Retinal pigment epithelial cell (primary cell): ENCODE measurements around the gene PHETA1.

ENCODE experiments used
- DNase-seq: peaks from one replicate; pipeline ENCODE4 v3.0.0-alpha.2; 2010; ENCODE audit warnings: low read depth
- H3K4me3 ChIP-seq: 2 replicates; pipeline ENCODE4 v1.5.1; 2011; ENCODE audit warnings: mild to moderate bottlenecking, low read length, control low read depth, moderate library complexity
- TF ChIP-seq, protein P1 (sequence below): conservative IDR thresholded peaks from 2 replicates; pipeline ENCODE4 v1.5.1; 2011; ENCODE audit warnings: low read depth, low read length, control low read depth, inconsistent platforms

The PHETA1 gene

DNA sequence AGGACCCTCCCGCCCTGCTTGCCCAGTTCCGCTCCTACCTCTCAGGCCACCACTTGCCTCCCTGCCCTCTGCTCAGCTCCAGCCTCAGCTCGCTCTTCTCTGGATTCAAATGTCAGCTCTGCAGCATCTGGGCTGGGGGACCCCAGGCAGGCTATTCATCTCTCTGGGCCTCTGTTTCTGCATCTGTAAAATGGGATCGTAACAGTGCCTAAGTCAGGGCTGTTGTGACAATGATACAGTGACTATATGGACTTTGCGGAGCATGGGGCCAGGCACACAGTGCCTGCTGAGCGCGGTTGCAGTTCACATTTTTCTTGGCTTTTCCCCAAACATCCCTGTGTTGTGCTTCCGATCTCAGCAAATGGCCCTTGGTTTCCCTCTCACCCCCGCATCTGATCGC is 2.8 kb downstream of the PHETA1 start:
- no peak overlapping the region for H3K4me3 ChIP-seq
- DNase-seq, result no peak
- TF ChIP-seq, protein P1, sequence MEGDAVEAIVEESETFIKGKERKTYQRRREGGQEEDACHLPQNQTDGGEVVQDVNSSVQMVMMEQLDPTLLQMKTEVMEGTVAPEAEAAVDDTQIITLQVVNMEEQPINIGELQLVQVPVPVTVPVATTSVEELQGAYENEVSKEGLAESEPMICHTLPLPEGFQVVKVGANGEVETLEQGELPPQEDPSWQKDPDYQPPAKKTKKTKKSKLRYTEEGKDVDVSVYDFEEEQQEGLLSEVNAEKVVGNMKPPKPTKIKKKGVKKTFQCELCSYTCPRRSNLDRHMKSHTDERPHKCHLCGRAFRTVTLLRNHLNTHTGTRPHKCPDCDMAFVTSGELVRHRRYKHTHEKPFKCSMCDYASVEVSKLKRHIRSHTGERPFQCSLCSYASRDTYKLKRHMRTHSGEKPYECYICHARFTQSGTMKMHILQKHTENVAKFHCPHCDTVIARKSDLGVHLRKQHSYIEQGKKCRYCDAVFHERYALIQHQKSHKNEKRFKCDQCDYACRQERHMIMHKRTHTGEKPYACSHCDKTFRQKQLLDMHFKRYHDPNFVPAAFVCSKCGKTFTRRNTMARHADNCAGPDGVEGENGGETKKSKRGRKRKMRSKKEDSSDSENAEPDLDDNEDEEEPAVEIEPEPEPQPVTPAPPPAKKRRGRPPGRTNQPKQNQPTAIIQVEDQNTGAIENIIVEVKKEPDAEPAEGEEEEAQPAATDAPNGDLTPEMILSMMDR, result no peak

DNA sequence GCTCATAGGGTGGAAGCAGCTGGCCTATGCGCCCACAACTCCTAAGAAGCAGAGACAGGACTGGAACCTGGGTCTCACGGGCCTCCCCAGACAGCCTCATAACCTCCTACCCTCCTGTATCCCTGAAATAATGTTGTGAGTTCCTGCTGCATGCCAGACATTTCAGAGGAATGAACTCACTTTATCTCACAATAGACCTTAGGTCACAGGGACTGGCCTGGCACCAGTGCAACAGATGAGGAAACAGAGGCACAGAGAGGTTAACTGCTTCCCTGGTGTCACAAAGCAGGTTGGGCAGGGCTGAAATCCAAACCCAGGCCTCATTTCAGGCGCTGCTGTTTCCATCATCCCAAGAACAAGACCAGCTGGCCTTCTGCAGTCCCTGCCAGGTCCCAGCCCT is 5.3 kb downstream of the PHETA1 start:
- H3K4me3 ChIP-seq, result no peak overlapping the region
- DNase-seq, result peak; percentile 3
- TF ChIP-seq, protein P1, result no peak

DNA sequence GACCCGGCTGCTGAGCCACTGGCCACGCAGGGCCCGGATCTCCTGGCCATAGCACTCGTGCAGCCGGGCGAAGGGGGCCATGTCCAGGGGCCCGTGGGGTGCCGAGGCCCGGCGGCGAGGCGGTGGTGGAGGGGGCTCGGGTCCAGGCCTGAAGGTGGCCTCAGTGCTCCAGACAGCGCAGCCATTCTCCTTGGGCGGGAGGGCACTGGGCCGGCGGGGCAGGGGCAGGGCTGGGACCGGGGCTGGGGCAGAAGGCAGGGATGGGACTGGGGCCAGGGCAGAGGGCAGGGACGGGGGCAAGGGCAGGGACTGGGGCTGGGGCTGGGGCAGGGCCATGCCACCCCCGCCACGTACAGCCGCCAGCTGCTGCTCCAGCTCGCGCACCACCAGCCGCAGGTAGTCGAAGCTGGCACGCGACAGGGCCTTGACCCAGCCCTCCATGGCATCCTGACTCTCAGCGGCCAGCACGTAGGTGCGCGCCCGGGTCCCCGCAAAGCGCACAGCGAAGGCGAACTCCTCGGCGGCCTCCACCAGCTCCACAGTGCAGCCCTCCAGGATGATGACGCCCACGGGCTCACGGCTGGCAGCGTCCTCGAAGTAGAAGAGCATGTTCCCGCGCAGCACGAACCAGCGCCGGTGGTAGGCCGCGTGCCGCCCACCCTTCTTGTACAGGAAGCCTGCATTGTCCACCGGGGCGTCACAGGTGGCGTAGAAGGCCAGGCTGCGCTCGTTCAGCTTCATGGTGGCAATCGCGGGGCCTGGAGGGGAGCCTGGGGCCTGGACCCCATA is 6.0 kb downstream of the PHETA1 start:
- no peak for DNase-seq
- H3K4me3 ChIP-seq, result no peak overlapping the region
- TF ChIP-seq, protein P1, result no peak

DNA sequence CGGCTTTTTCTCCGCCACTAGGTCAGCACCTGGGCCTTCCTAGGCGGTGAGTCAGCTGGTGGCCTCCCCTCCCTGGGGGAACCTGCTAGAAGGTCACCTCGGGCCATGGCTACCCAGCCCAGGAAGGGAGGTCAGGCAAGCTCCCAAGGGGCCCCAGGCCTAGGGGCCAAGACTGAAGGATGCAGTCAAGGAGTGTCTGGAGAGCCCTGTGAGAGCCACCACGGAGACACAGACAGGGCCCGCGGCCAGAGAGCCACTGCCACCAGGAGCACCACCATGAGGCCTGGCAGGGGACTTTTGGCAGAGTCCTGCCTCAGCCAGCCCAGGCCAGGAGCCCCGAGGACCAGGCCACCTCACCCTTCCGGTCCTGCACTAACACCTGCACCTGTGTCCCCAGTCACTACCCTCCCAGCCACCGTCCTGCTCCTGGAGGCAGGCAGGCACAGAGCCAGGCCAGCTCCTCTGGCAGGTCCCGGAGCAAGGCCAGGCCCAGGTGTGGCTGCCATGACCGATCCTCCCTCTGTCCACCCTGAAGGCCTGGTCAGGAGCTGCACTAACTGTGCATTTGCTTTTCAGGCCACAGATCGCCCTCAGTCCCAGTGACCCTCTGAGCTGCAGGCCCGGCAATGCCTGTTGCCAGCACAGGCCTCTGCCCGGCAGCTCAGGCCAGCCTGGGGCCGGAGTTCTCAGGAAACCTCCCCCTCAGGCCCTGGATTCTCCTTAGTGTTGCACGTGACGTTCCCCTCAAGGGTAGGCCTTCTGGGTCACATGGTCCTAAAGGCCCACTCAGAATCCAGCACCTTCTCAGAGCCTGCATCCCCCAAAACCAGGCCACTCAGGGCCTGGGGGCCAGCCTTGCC is 6.9 kb downstream of the PHETA1 start:
- no peak overlapping the region for H3K4me3 ChIP-seq
- TF ChIP-seq, protein P1, result no peak
- no peak for DNase-seq

DNA sequence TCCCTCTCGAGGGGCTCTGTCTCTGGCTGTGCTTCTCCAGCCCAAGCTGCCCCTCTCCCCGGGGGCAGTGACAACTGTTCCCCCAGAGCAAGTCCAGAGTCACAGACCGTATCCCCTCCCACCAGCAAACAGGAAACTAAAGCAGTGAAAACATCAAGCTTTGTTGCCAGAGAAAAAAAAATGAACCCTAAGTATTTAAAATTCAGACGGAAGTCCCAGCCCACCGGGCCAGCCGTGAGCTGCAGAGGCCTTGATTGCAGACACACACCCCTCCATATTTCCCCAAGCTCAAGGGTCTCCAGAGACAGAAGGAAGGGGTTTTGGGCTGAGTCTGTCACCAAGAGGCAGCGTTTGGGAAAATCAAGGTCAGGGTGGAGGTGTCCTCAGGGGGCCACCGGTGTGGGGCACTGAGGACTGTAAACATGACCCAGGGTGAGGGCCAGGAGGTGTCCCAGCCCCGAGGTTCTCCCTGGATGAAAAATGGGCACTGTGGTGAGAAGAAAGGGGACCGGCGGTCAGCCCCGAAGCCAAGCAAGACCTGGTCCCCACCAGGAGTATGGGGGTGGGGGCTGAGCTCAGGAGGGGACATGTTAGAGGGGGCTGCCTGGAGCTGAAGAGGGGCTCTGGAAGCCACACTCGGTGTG is 7.7 kb downstream of the PHETA1 start:
- H3K4me3 ChIP-seq, result no peak overlapping the region
- TF ChIP-seq, protein P1, result no peak

DNA sequence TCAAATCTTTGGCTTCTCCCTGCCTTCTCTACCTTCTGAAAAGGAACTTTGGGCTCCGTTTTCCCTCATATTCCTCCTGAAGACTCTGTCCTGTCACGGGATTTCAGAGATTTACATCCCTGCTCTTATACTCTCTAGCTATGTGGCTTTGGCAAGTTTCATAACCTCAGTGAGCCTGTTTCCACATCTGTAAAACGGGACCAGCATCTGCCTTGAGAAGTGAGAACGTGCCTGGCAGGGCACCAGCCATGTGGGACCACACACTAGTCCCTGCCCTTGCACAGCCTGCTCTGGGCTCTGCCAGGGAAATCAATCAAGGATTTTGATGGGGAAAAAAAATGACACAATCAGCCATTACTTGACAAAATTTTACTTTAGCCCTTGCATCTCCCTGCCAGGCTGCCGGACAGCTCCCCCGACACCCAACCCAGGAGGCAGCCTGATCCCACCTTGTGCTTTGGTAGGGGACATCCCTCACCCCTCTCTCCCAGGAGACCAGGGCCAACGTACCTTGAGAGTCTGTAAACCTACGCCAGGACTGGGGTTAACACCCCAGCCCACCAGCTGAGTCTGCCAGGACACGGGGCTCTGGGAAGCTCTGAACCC is 8.5 kb downstream of the PHETA1 start:
- no peak overlapping the region for H3K4me3 ChIP-seq
- DNase-seq, result no peak
- TF ChIP-seq, protein P1, result no peak

More for the DNA sequence above, 7.7 kb downstream of the PHETA1 start:
- DNase-seq, result no peak
